Parathyroid adenoma (tissue), 2 donors: ENCODE data around the gene EMX1.

Experiments
- H2AFZ ChIP-seq: fragments of 300-600 bp; sonication (generic); one replicate; pipeline ENCODE4 v1.7.0; 2017; ENCODE audit warnings: antibody characterized with exemption, mild to moderate bottlenecking
- H3K27ac ChIP-seq: fragments of 300-600 bp; sonication (generic); one replicate; pipeline ENCODE4 v1.7.0; 2017
- H3K27me3 ChIP-seq: fragments of 300-600 bp; sonication (generic); one replicate; pipeline ENCODE4 v1.7.0; 2017; ENCODE audit warnings: low read length; ENCODE audit not compliant: control insufficient read depth, insufficient read depth
- H3K36me3 ChIP-seq: fragments of 300-600 bp; sonication (generic); one replicate; pipeline ENCODE4 v1.7.0; 2017; ENCODE audit warnings: low read length; ENCODE audit not compliant: control insufficient read depth, insufficient read depth
- H3K4me1 ChIP-seq: fragments of 300-600 bp; sonication (generic); one replicate; pipeline ENCODE4 v1.7.0; 2017; ENCODE audit warnings: control low read depth
- H3K4me2 ChIP-seq: fragments of 300-600 bp; sonication (generic); one replicate; pipeline ENCODE4 v1.7.0; 2017; ENCODE audit warnings: low read length
- H3K4me3 ChIP-seq: fragments of 300-600 bp; sonication (generic); one replicate; pipeline ENCODE4 v1.7.0; 2017; ENCODE audit warnings: low read depth, low read length
- H3K79me2 ChIP-seq: fragments of 300-600 bp; sonication (generic); one replicate; pipeline ENCODE4 v1.7.0; 2017; ENCODE audit warnings: control low read depth
- H3K9ac ChIP-seq: fragments of 300-600 bp; sonication (generic); one replicate; pipeline ENCODE4 v1.7.0; 2017; ENCODE audit warnings: mild to moderate bottlenecking
- H3K9me3 ChIP-seq: fragments of 300-600 bp; sonication (generic); one replicate; pipeline ENCODE4 v1.7.0; 2017; ENCODE audit warnings: low read length; ENCODE audit not compliant: control insufficient read depth
- CTCF ChIP-seq: fragments of 300-600 bp; sonication (generic); IDR thresholded peaks from one replicate; pipeline ENCODE4 v1.7.0; 2017; ENCODE audit warnings: antibody characterized with exemption, mild to moderate bottlenecking
- donor health status: primary hyperparathyroidism.

EMX1 gene

GRCh38 chr2:72926811-72927465 is 9.6 kb downstream of the EMX1 start:
- Histone ChIP-seq H3K9me3 (no peaks in the 10 kb centered on the region), H3K27me3 (no peaks in the 10 kb centered on the region), H3K27ac (no peak overlapping the region), H3K4me3 (no peak overlapping the region), H2AFZ (no peak overlapping the region), H3K4me2 (no peak overlapping the region), H3K79me2 (no peaks in the 10 kb centered on the region), H3K9ac (no peak overlapping the region), H3K36me3 (no peaks in the 10 kb centered on the region), H3K4me1 (peaks cover 6% of the 10 kb centered on the region)
- TF ChIP-seq CTCF = no peak

GRCh38 chr2:72927619-72928550 is 10.6 kb downstream of the EMX1 start:
- no peak overlapping the region for H2AFZ ChIP-seq
- TF ChIP-seq CTCF = no peak
- H3K27ac ChIP-seq = no peak overlapping the region
- no peak overlapping the region for H3K9ac ChIP-seq
- H3K27me3 ChIP-seq = no peaks in the 10 kb centered on the region
- no peaks in the 10 kb centered on the region for H3K36me3 ChIP-seq
- no peak overlapping the region for H3K4me2 ChIP-seq
- H3K9me3 ChIP-seq = no peaks in the 10 kb centered on the region
- H3K79me2 ChIP-seq = no peaks in the 10 kb centered on the region
- H3K4me3 ChIP-seq = no peak overlapping the region
- peaks cover 6% of the 10 kb centered on the region for H3K4me1 ChIP-seq

- no peak overlapping the region for H3K4me3 ChIP-seq
- peaks cover 6% of the 10 kb centered on the region for H3K4me1 ChIP-seq
- no peak overlapping the region for H2AFZ ChIP-seq
- no peaks in the 10 kb centered on the region for H3K27me3 ChIP-seq
- H3K36me3 ChIP-seq = no peaks in the 10 kb centered on the region
- no peak overlapping the region for H3K27ac ChIP-seq
- no peak overlapping the region for H3K4me2 ChIP-seq
- H3K9me3 ChIP-seq = no peaks in the 10 kb centered on the region
- no peak overlapping the region for H3K9ac ChIP-seq
- TF ChIP-seq CTCF = no peak
- H3K79me2 ChIP-seq = no peaks in the 10 kb centered on the region
Measured at GRCh38 chr2:72929010-72929409, 11.7 kb downstream of the EMX1 start.

- Histone ChIP-seq H3K79me2 (no peaks in the 10 kb centered on the region), H3K4me1 (peaks cover 6% of the 10 kb centered on the region), H3K4me2 (no peak overlapping the region), H3K27ac (no peak overlapping the region), H3K9me3 (no peaks in the 10 kb centered on the region), H3K27me3 (no peaks in the 10 kb centered on the region), H3K9ac (no peak overlapping the region), H2AFZ (no peak overlapping the region), H3K4me3 (no peak overlapping the region), H3K36me3 (no peaks in the 10 kb centered on the region)
- no peak for TF ChIP-seq CTCF
Measured at GRCh38 chr2:72931280-72931910, 14.1 kb downstream of the EMX1 start.
